Measurements from ENCODE around the gene ARHGDIA.

The ARHGDIA gene

GRCh38 chr17:81863833-81864768, 7.0 kb downstream of the ARHGDIA start:
- DNase-seq = no peak

DNA sequence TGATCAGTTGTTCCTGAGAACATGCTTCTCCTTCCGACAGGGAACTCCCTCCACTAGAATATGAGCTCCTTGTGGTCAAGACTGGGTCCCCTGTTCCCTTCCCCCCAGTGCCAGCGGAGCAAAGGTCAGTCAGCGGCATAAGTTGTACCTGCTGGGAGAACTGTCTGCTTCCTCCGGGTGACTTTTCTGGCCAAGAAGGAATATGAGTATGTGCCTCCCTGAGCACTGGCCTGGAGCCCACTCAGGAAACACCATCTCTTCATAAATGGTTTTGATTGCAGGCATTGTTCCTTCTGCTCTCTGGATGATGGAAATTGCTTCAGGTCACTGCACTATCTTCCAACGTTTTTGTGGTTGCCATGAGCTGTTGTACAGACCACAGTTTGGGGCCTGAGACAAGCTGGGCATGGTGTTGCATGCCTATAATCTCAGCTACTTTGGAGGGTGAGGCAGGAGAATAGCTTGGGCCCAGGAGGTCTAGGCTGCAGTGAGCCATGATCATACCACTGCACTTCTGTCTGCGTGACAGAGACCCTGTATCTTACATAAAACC, 7.9 kb downstream of the ARHGDIA start:
- DNase-seq = no peak

- DNase-seq = peak; percentile 100
Observed at GRCh38 chr17:81860756-81861568, 10.2 kb downstream of the ARHGDIA start.

GRCh38 chr17:81859906-81860755, 11.0 kb downstream of the ARHGDIA start, which contains the start of gene P4HB:
Gene P4HB, minus strand, starts transcription at chr17:81860535. Its CDS starts 64 bp downstream, at chr17:81860471.
- DNase-seq = no peak

- no peak for DNase-seq
Observed at GRCh38 chr17:81858967-81859905, 11.9 kb downstream of the ARHGDIA start.

- DNase-seq = peak; percentile 82 to 88
Observed at GRCh38 chr17:81858170-81858966, 12.8 kb downstream of the ARHGDIA start.

- no peak for DNase-seq
Observed at GRCh38 chr17:81854974-81855774, 16.0 kb downstream of the ARHGDIA start.

DNA sequence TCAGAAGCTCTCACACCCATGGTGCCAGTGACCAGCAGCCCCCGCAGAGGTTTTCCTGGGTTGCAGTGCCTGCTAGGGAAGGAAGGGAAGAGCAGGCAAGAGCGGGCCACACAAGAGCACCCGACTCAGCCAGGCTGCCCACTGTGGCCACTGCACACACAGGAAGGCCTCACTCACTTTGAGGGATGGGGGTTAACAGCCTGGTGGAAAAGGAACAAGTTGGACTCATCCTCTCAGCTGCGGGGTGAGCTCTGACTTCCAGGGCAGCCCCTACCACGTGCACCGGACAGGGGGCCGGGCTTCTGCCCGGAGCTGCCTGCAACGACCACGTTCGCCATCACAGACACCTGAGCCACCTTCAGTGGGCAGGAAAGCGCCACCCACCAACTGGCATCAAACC, 18.9 kb downstream of the ARHGDIA start:
- no peak for DNase-seq

- no peak for DNase-seq
Observed at GRCh38 chr17:81851423-81851822, 19.7 kb downstream of the ARHGDIA start.

GRCh38 chr17:81849457-81849856, 21.7 kb downstream of the ARHGDIA start:
- DNase-seq = no peak

GRCh38 chr17:81846743-81847689, 24.1 kb downstream of the ARHGDIA start:
- DNase-seq = no peak

DNA sequence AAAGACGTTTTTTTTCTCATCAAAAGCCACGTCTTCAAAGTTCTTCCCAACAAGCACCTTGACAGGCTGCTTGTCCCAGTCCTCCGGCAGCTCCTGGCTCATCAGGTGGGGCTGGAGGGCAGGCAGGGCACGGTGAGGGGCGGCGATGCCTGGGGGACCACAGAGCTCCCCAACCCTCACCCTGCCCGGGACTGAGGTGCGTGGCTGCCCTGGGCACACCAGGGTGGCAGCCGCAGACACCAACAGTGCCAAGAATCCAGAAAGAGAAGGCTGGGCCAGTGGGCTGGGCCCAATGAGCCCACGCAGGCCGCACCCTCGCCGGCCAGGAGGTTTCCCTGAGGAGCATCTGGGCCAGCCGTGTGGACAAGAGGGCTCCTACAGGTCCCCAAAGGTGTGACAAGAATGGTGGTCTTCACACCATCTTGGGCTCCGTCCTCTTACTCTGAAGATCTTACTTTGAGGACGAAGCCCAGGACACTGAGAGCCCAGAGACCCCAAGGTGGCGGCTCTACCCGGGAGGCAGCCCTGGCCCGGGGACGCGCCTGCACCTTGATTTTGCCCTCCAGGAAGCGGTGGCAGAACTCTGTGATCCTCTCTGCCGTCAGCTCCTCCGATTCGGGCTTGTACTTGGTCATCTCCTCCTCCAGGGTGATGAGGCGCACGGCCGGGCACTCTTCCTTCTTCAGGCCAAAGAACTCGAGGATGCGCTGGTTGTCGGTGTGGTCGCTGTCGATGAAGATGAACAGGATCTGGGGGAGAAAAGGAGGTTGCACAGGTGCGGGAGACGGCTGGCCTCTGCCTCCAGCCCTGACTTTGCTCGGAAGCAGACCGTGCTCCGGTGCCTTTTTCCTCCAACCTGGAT, 25.0 kb downstream of the ARHGDIA start:
- DNase-seq = no peak

- DNase-seq = no peak
Observed at GRCh38 chr17:81845361-81845760, 25.8 kb downstream of the ARHGDIA start.

DNA sequence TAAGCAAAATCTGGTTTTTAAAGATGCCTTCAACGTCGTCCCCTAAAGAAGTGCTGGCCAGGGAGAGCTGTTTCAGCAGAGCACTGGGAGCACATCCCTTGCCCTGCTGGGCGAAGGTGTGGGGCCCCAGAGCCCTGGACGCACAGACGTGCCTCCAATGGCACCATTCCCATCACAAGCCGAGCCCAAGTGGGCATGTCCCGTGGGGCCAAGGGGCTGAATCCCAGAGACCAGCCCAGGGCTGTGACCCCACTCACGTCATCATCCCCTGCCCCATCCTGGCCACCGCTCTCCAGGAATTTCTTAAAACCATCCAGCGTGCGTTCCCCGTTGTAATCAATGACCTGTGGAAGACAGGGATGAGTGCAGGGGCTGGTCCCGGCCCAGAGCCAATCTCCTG, 26.2 kb downstream of the ARHGDIA start:
- DNase-seq = no peak

DNA sequence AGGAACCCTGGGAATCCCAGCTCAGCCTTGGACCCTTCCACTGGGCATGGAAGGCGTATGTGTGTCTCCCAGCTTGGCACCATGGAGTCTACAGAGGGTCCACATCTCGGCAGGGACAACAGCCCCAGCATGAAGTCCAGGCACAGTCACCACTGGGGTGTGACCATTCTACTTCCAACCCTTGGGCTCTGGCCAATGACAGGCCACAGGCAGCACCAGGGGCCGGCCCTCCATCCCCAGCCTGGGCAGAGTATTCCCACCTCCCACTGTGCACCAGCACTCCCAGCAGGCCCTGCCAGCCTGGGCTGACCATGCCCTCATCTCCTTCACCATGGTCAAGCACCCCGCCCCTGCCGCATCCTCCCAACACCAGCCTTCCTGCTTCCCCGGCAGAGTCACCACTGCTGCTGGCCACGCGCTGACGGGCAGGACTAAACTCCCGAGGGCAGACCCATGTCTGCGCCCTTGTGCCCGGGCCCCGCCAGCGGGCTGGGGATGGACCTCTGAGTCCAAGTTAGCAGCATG, 26.7 kb downstream of the ARHGDIA start:
- DNase-seq = no peak

- no peak for DNase-seq
Observed at GRCh38 chr17:81843713-81844326, 27.3 kb downstream of the ARHGDIA start.

Measured in SHP77 (cell line).